PC-9 (cell line): ENCODE results near the gene ITGBL1.

Source experiments
- CTCF ChIP-seq: fragments of 200-600 bp; sonication (generic); conservative IDR thresholded peaks from 2 replicates; pipeline ENCODE4 v1.6.1; 2017; ENCODE audit warnings: mixed run types, antibody characterized with exemption, mild to moderate bottlenecking, moderate library complexity
- EZH2 ChIP-seq: fragments of 200-600 bp; sonication (generic); IDR thresholded peaks from 2 replicates; pipeline ENCODE4 v1.8.0; 2017; ENCODE audit warnings: antibody characterized with exemption, low read depth

GRCh38 chr13:101757446-101758039 lies 305.1 kb downstream of the ITGBL1 start:
- TF ChIP-seq EZH2, result no peak
- TF ChIP-seq CTCF, result peak; percentile 89
